ENCODE results near the gene KREMEN2.

The KREMEN2 gene, protein sequence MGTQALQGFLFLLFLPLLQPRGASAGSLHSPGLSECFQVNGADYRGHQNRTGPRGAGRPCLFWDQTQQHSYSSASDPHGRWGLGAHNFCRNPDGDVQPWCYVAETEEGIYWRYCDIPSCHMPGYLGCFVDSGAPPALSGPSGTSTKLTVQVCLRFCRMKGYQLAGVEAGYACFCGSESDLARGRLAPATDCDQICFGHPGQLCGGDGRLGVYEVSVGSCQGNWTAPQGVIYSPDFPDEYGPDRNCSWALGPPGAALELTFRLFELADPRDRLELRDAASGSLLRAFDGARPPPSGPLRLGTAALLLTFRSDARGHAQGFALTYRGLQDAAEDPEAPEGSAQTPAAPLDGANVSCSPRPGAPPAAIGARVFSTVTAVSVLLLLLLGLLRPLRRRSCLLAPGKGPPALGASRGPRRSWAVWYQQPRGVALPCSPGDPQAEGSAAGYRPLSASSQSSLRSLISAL

DNA sequence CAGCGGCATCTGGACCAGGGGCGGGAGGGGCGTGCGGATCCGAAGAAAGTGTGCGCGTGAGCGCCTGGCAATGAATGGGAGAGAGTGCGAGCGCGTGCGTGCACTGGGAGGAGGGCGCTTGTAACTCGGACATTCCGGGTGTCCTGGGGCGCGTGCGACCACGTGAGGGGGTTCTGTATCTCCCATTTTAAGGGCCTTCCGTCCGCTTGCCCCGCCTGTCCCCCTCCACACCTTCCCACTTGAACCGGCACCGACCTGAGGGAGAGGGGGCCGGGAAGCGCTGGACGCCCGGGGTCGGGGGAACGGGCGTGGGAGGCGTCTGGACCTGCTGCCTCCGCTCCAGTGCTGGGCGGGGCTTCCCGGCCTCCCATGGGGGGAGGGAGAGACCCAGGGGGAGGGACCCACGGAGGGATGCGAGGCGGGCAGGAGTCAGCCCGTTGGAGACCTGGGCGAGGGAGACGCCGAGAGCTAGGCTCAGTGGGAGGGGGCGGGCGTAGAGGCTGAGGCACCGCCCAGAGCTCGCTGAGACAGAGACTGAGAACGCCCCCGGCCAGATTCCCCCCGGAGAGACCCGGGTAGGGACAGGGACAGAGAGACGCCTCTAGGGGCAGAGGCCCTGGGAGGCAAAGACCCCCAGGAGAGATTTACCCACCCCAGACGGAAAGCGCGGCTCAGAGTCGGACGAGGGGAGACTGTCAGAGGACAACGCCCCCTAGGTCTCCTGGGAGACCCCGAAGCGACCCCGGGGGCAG is at the start of gene KREMEN2:
KREMEN2 (plus strand) TSS at position 553 of the 752 bp plus-strand sequence. CDS start 246 bp downstream, outside the sequence.
- no peaks in the 10 kb centered on the region for H3K9me2 ChIP-seq (replicated peaks; ENCODE audit: insufficient read depth, low read length)
- no peaks in the 10 kb centered on the region for H3K79me2 ChIP-seq (ENCODE audit: insufficient read depth, low read length)
- TF ChIP-seq, protein P1, sequence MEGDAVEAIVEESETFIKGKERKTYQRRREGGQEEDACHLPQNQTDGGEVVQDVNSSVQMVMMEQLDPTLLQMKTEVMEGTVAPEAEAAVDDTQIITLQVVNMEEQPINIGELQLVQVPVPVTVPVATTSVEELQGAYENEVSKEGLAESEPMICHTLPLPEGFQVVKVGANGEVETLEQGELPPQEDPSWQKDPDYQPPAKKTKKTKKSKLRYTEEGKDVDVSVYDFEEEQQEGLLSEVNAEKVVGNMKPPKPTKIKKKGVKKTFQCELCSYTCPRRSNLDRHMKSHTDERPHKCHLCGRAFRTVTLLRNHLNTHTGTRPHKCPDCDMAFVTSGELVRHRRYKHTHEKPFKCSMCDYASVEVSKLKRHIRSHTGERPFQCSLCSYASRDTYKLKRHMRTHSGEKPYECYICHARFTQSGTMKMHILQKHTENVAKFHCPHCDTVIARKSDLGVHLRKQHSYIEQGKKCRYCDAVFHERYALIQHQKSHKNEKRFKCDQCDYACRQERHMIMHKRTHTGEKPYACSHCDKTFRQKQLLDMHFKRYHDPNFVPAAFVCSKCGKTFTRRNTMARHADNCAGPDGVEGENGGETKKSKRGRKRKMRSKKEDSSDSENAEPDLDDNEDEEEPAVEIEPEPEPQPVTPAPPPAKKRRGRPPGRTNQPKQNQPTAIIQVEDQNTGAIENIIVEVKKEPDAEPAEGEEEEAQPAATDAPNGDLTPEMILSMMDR (IDR thresholded peaks at IDR 0.05; ENCODE audit: insufficient read depth, low read length, poor library complexity, severe bottlenecking): peak; percentile 22
- no peak for TF ChIP-seq EZH2phosphoT487 (conservative IDR thresholded peaks at IDR 0.05; ENCODE audit: low read length)
- H3K9me3 ChIP-seq (ENCODE audit: insufficient read depth, low read length): no peaks in the 10 kb centered on the region
- H3K36me3 ChIP-seq (ENCODE audit: low read length): no peaks in the 10 kb centered on the region
- H3K4me3 ChIP-seq (ENCODE audit: insufficient read depth, low read length, poor library complexity, severe bottlenecking): peak within 1 kb of the TSS; percentile 67
- peaks cover 44% of the 10 kb centered on the region for H3F3A ChIP-seq (ENCODE audit: insufficient read depth)
- H2AFZ ChIP-seq (ENCODE audit: low read depth, low read length, severe bottlenecking): peak within 1 kb of the TSS; percentile 1
- H4K20me1 ChIP-seq (ENCODE audit: low read depth, low read length): no peaks in the 10 kb centered on the region
- peak within 1 kb of the TSS; percentile 94 for H3K27ac ChIP-seq (ENCODE audit: low read depth, low read length)
- no peaks in the 10 kb centered on the region for H3K27me3 ChIP-seq (ENCODE audit: low read length)
- peak within 1 kb of the TSS; percentile 77 for H3K4me2 ChIP-seq (ENCODE audit: low read depth, low read length, poor library complexity, severe bottlenecking)
- H3K9ac ChIP-seq (ENCODE audit: low read length): peak within 1 kb of the TSS; percentile 72

DNA sequence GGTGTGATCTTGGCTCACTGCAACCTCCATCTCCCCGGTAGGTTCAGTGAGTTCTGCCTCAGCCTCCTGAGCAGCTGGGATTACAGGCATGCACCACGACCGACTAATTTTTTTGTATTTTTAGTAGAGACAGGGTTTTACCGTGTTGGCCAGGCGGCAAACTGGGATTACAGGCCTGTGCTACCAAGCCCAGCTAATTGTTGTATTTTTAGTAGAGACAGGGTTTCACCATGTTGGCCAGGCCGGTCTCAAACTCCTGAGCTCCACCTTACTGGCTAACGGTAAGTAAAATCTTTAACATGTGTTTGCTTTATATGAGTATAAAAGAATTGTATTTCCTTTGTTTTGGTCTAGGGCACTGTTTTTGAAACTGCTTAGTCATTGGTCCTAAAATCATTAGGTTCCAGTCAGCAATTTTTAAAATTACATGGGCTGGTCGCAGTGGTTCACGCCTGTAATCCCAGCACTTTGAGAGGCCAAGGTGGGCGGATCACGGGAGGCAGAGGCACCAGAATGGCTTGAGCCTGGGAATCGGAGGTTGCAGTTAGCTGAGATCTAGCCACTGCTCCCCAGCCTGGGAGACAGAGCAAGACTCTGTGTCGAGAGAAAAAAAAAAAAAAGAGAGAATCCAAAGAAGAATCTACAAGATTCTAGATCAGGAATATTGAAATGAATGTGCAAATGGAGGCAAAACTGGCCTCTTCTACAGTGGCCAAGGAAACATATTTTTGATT is 48.7 kb upstream of the KREMEN2 start:
- no peaks in the 10 kb centered on the region for H3K27me3 ChIP-seq (ENCODE audit: low read length)
- no peak overlapping the region for H3K4me3 ChIP-seq (ENCODE audit: insufficient read depth, low read length, poor library complexity, severe bottlenecking)
- H3K9ac ChIP-seq (ENCODE audit: low read length): no peak overlapping the region
- H3K4me2 ChIP-seq (ENCODE audit: low read depth, low read length, poor library complexity, severe bottlenecking): no peak overlapping the region
- no peaks in the 10 kb centered on the region for H3K9me2 ChIP-seq (replicated peaks; ENCODE audit: insufficient read depth, low read length)
- no peak overlapping the region for H2AFZ ChIP-seq (ENCODE audit: low read depth, low read length, severe bottlenecking)
- H3K9me3 ChIP-seq (ENCODE audit: insufficient read depth, low read length): no peaks in the 10 kb centered on the region
- H3K27ac ChIP-seq (ENCODE audit: low read depth, low read length): no peak overlapping the region
- H3K36me3 ChIP-seq (ENCODE audit: low read length): no peaks in the 10 kb centered on the region
- peaks cover 9% of the 10 kb centered on the region for H3F3A ChIP-seq (ENCODE audit: insufficient read depth)
- H4K20me1 ChIP-seq (ENCODE audit: low read depth, low read length): no peaks in the 10 kb centered on the region
- H3K79me2 ChIP-seq (ENCODE audit: insufficient read depth, low read length): peaks cover 10% of the 10 kb centered on the region; the same call in 1 of the 2 replicates
- no peak for TF ChIP-seq EZH2phosphoT487 (conservative IDR thresholded peaks at IDR 0.05; ENCODE audit: low read length)
- TF ChIP-seq, protein P1 (IDR thresholded peaks at IDR 0.05; ENCODE audit: insufficient read depth, low read length, poor library complexity, severe bottlenecking): no peak

DNA sequence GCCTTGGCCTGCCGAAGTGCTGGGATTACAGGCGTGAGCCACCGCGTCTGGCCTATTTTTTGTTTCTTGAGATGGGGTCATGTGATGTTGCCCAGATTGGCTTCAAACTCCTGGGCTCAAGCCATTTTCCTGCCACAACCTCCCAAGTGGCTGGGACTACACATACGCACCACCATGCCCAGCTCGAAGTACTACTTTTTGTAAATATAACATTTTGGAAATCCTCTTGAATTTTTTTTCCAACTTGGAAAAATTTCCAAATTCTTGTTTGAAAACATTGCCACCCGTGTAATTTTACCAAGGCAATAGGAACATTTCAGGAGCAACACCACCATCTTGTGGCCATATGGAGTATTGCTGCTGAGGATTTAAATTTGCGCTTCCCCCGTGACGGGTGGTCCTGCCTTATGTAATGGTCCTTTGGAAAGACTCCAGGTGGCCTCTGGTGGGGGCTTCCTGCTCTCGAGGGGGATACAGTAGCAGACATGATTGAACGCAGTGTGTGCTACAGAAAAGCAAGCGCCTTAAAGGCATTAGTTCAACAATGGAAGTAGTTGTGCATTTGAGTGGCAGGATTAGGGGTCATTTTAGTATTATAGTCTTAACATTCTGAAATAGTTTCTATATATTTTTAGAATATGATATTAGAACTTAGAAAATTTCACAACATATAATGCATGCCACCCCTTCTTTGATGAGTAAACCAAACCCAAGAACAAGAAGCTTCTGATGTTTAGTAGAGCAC is 44.4 kb upstream of the KREMEN2 start:
- Histone ChIP-seq H3K9ac (ENCODE audit: low read length) (no peak overlapping the region), H4K20me1 (ENCODE audit: low read depth, low read length) (no peaks in the 10 kb centered on the region), H3K36me3 (ENCODE audit: low read length) (no peaks in the 10 kb centered on the region), H2AFZ (ENCODE audit: low read depth, low read length, severe bottlenecking) (no peak overlapping the region), H3K4me3 (ENCODE audit: insufficient read depth, low read length, poor library complexity, severe bottlenecking) (no peak overlapping the region), H3K27me3 (ENCODE audit: low read length) (no peaks in the 10 kb centered on the region), H3K9me3 (ENCODE audit: insufficient read depth, low read length) (no peaks in the 10 kb centered on the region), H3K27ac (ENCODE audit: low read depth, low read length) (no peak overlapping the region), H3K9me2 (replicated peaks; ENCODE audit: insufficient read depth, low read length) (no peaks in the 10 kb centered on the region), H3F3A (ENCODE audit: insufficient read depth) (peaks cover 4% of the 10 kb centered on the region; the same call in 1 of the 2 replicates), H3K79me2 (ENCODE audit: insufficient read depth, low read length) (no peaks in the 10 kb centered on the region), H3K4me2 (ENCODE audit: low read depth, low read length, poor library complexity, severe bottlenecking) (no peak overlapping the region)
- TF ChIP-seq EZH2phosphoT487 (conservative IDR thresholded peaks at IDR 0.05; ENCODE audit: low read length): no peak
- TF ChIP-seq, protein P1 (IDR thresholded peaks at IDR 0.05; ENCODE audit: insufficient read depth, low read length, poor library complexity, severe bottlenecking): peak; percentile 88
